PC-3 (cell line): Measurements from ENCODE around the gene EPS8L2.

Experiments used
- CTCF ChIP-seq: fragments of 300-600 bp; sonication (generic); conservative IDR thresholded peaks from 2 replicates; pipeline ENCODE4 v1.5.1; 2017; ENCODE audit warnings: antibody characterized with exemption, low read depth, mild to moderate bottlenecking, low read length
- EZH2 ChIP-seq: fragments of 300-600 bp; sonication (generic); IDR thresholded peaks from one replicate; pipeline ENCODE4 v1.6.1; 2017; ENCODE audit warnings: antibody characterized with exemption, mild to moderate bottlenecking, low read length; ENCODE audit not compliant: unreplicated experiment
- EZH2phosphoT487 ChIP-seq: fragments of 300-600 bp; sonication (generic); IDR thresholded peaks from 2 replicates; pipeline ENCODE4 v1.6.1; 2018; ENCODE audit warnings: mild to moderate bottlenecking, antibody characterized with exemption, low read length, borderline replicate concordance

- TF ChIP-seq CTCF (no peak), EZH2 (no peak), EZH2phosphoT487 (no peak)
These were observed 42.0 kb downstream of the EPS8L2 start for GRCh38 chr11:748007-748359.
